Mesenchymal stem cell (in vitro differentiated cells and primary cell): ENCODE measurements around the gene TMEM117.

Experiments used
- DNase-seq: peaks from one replicate; pipeline ENCODE4 v3.0.0-alpha.2; 2013
- H2AFZ ChIP-seq: one replicate; pipeline ENCODE4 v1.6.1; 2013; ENCODE audit warnings: low read depth, mild to moderate bottlenecking, control low read depth, inconsistent platforms, low read length, moderate library complexity
- H2AK5ac ChIP-seq: 2 replicates; pipeline ENCODE4 v1.6.1; 2013; ENCODE audit warnings: low read length, moderate library complexity, mild to moderate bottlenecking, inconsistent platforms; ENCODE audit not compliant: severe bottlenecking
- H2BK120ac ChIP-seq: one replicate; pipeline ENCODE4 v1.6.1; 2013; ENCODE audit warnings: low read depth, mild to moderate bottlenecking, inconsistent platforms, low read length, moderate library complexity
- H2BK12ac ChIP-seq, 2 experiments: one replicate each; pipeline ENCODE4 v1.6.1; 2013; ENCODE audit warnings: inconsistent platforms in 2 of 2, low read length in 2 of 2, mild to moderate bottlenecking in 2 of 2, moderate library complexity in 2 of 2, control low read depth in 1 of 2
- H2BK15ac ChIP-seq: one replicate; pipeline ENCODE4 v1.6.1; 2013; ENCODE audit warnings: mild to moderate bottlenecking, low read depth, inconsistent platforms; ENCODE audit not compliant: poor library complexity, severe bottlenecking
- H2BK5ac ChIP-seq: 2 replicates; pipeline ENCODE4 v1.6.1; 2013; ENCODE audit warnings: low read depth, mild to moderate bottlenecking, low read length, control low read depth, inconsistent platforms; ENCODE audit not compliant: poor library complexity, severe bottlenecking
- H3K14ac ChIP-seq, 2 experiments: one replicate each; pipeline ENCODE4 v1.6.1; 2013; ENCODE audit warnings: inconsistent platforms in 2 of 2, low read length in 2 of 2, control low read depth in 1 of 2, mild to moderate bottlenecking in 1 of 2, moderate library complexity in 1 of 2
- H3K18ac ChIP-seq, 2 experiments: one replicate each; pipeline ENCODE4 v1.6.1; 2013; ENCODE audit warnings: inconsistent platforms in 2 of 2, low read length in 2 of 2, control low read depth in 1 of 2, low read depth in 1 of 2, mild to moderate bottlenecking in 1 of 2
- H3K23ac ChIP-seq, 2 experiments: one replicate each; pipeline ENCODE4 v1.6.1; 2013; ENCODE audit warnings: inconsistent platforms in 2 of 2, low read length in 2 of 2, mild to moderate bottlenecking in 2 of 2, moderate library complexity in 2 of 2, control low read depth in 1 of 2
- H3K27ac ChIP-seq: 2 replicates; pipeline ENCODE4 v1.5.1; 2013; ENCODE audit warnings: mild to moderate bottlenecking, moderate library complexity, low read length, control low read depth, inconsistent platforms; ENCODE audit not compliant: poor library complexity, severe bottlenecking
- H3K27me3 ChIP-seq, 2 experiments: 2 replicates each; pipeline versions ENCODE4 v1.6.1 to v1.7.0; 2013; ENCODE audit warnings: low read length in 2 of 2, mild to moderate bottlenecking in 2 of 2, moderate library complexity in 2 of 2, control low read depth in 1 of 2, inconsistent platforms in 1 of 2; ENCODE audit not compliant: control insufficient read depth in 1 of 2, insufficient read depth in 1 of 2
- H3K36me3 ChIP-seq, 2 experiments: 2 replicates each; pipeline versions ENCODE4 v1.6.1 to v1.7.0; 2013; ENCODE audit warnings: low read length in 2 of 2, control low read depth in 1 of 2, inconsistent platforms in 1 of 2, low read depth in 1 of 2, mild to moderate bottlenecking in 1 of 2; ENCODE audit not compliant: insufficient read depth in 2 of 2, control insufficient read depth in 1 of 2
- H3K4ac ChIP-seq, 2 experiments: one replicate each; pipeline ENCODE4 v1.6.1; 2013; ENCODE audit warnings: inconsistent platforms in 2 of 2, low read length in 2 of 2, mild to moderate bottlenecking in 2 of 2, moderate library complexity in 2 of 2, control low read depth in 1 of 2, low read depth in 1 of 2
- H3K4me1 ChIP-seq: 2 replicates; pipeline ENCODE4 v1.6.1; 2013; ENCODE audit warnings: low read depth, low read length, control low read depth; ENCODE audit not compliant: control insufficient read depth, insufficient read depth
- H3K4me2 ChIP-seq: 2 replicates; pipeline ENCODE4 v1.6.1; 2013; ENCODE audit warnings: low read length, mild to moderate bottlenecking, inconsistent platforms; ENCODE audit not compliant: poor library complexity, severe bottlenecking
- H3K4me3 ChIP-seq, 2 experiments: 2 replicates each; pipeline versions ENCODE4 v1.5.1 to v1.7.0; 2013; ENCODE audit warnings: low read length in 2 of 2, mild to moderate bottlenecking in 2 of 2, control low read depth in 1 of 2, low read depth in 1 of 2; ENCODE audit not compliant: insufficient read depth in 1 of 2
- H3K79me1 ChIP-seq: replicated peaks from 2 replicates; pipeline ENCODE4 v1.6.1; 2013; ENCODE audit warnings: mild to moderate bottlenecking, control low read depth, low read length, inconsistent platforms; ENCODE audit not compliant: poor library complexity, severe bottlenecking
- H3K9ac ChIP-seq: 2 replicates; pipeline ENCODE4 v1.7.0; 2013; ENCODE audit warnings: mild to moderate bottlenecking, low read length, moderate library complexity
- H3K9me3 ChIP-seq: 2 replicates; pipeline ENCODE4 v1.7.0; 2013; ENCODE audit warnings: mild to moderate bottlenecking, low read length; ENCODE audit not compliant: control insufficient read depth
- H4K8ac ChIP-seq: one replicate; pipeline ENCODE4 v1.6.1; 2013; ENCODE audit warnings: inconsistent platforms, mild to moderate bottlenecking, low read length, moderate library complexity
- H4K91ac ChIP-seq: one replicate; pipeline ENCODE4 v1.6.1; 2013; ENCODE audit warnings: mild to moderate bottlenecking, low read length, inconsistent platforms
- WGBS: methylation state at CpG from one replicate; pipeline ENCODE4 v1.1.7; 2013; ENCODE audit warnings: mixed read lengths; 5-methylcytosine and 5-hydroxymethylcytosine counted together

Gene TMEM117

DNA sequence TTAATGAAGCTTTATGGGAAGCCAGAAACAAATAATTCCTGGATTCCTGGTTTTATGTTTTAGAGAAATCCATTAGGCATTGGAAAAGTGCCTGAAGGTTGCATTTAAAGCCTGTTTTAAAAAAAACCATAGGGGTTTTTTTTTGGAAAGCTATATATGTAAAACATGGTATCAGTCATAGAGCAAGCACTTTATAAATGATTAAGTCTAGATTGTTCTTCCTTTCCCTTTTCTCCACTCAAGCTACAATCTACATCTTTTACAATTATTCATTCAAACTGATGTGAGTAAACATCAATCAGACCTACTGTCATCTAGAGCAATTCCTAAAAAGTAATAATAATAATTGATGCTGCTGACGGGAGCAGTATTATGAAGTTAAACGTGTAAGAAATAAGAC, 500.7 kb downstream of the TMEM117 start:
- Histone ChIP-seq H3K79me1 (no peaks in the 10 kb centered on the region), H3K4me2 (no peak overlapping the region), H3K9me3 (no peaks in the 10 kb centered on the region), H4K8ac (no peak overlapping the region), H3K27ac (no peak overlapping the region), H3K23ac (no peak overlapping the region), H3K4me3 (no peak overlapping the region), H2BK5ac (no peak overlapping the region), H3K4me1 (no peaks in the 10 kb centered on the region), H2BK12ac (no peak overlapping the region), H2AK5ac (no peak overlapping the region), H2BK15ac (no peak overlapping the region), H4K91ac (no peak overlapping the region), H3K27me3 (no peaks in the 10 kb centered on the region), H3K36me3 (no peaks in the 10 kb centered on the region), H3K4ac (no peak overlapping the region), H3K9ac (no peak overlapping the region), H3K14ac (no peak overlapping the region), H2BK120ac (no peak overlapping the region), H3K18ac (no peak overlapping the region), H2AFZ (no peak overlapping the region)
- 92% methylated on average over 2 of the region's 2 CpGs for WGBS
- no peak for DNase-seq

DNA sequence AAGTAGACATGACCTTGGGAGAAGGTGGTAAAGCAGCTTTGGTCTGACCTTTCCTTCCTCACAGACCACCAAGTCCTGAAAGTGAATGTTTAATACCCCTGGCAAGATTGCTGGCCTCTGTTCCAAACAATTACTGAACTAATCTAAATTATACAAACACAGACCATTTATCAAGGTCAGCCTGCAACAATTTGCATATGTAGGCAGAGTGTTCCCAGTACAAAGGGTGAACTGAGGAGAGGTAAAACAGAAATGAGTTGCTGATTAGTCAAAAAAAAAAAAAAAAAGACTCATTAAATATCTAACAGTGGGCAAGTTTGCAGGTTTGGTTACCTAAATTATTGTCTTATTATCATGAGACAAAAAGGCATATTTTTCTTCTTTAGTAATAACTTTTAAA, 506.5 kb downstream of the TMEM117 start:
- no peak overlapping the region for H3K4ac ChIP-seq
- no peaks in the 10 kb centered on the region for H3K79me1 ChIP-seq
- no peak overlapping the region for H3K4me2 ChIP-seq
- H2BK5ac ChIP-seq: no peak overlapping the region
- no peak overlapping the region for H3K23ac ChIP-seq
- H3K4me3 ChIP-seq: no peak overlapping the region
- H2BK15ac ChIP-seq: no peak overlapping the region
- no peak overlapping the region for H2AK5ac ChIP-seq
- H3K14ac ChIP-seq: no peak overlapping the region
- H2BK120ac ChIP-seq: no peak overlapping the region
- H3K36me3 ChIP-seq: no peaks in the 10 kb centered on the region
- no peak overlapping the region for H2BK12ac ChIP-seq
- DNase-seq: no peak
- H3K9ac ChIP-seq: no peak overlapping the region
- H3K9me3 ChIP-seq: no peaks in the 10 kb centered on the region
- no peaks in the 10 kb centered on the region for H3K4me1 ChIP-seq
- no peaks in the 10 kb centered on the region for H3K27me3 ChIP-seq
- no peak overlapping the region for H4K8ac ChIP-seq
- no peak overlapping the region for H3K27ac ChIP-seq
- H3K18ac ChIP-seq: no peak overlapping the region
- no peak overlapping the region for H2AFZ ChIP-seq
- no peak overlapping the region for H4K91ac ChIP-seq

DNA sequence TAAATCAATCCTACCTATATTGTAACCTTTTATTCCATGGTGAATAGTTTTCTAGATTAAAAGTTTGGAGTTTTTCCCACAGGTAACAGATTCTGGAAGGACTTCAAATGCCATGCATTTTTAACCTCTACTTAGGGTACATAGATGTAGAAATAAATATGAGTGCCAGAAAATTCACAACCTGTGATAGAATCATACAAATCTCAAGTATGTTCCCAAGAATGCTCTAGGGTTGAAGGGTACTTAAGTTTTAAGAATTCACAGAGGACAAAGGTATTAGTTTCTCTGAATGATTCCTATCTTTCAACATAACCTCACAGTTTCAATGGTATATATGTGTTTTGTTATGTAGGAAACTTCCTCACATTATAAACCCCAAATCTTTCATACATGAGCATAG, 511.3 kb downstream of the TMEM117 start:
- no peak overlapping the region for H3K23ac ChIP-seq
- no peak overlapping the region for H3K4me2 ChIP-seq
- H3K9ac ChIP-seq: no peak overlapping the region
- H2AFZ ChIP-seq: no peak overlapping the region
- no peaks in the 10 kb centered on the region for H3K79me1 ChIP-seq
- H3K27me3 ChIP-seq: no peaks in the 10 kb centered on the region
- no peak overlapping the region for H4K91ac ChIP-seq
- H2AK5ac ChIP-seq: no peak overlapping the region
- H3K4me1 ChIP-seq: no peaks in the 10 kb centered on the region
- H2BK12ac ChIP-seq: no peak overlapping the region
- no peak for DNase-seq
- no peaks in the 10 kb centered on the region for H3K9me3 ChIP-seq
- H2BK15ac ChIP-seq: no peak overlapping the region
- no peaks in the 10 kb centered on the region for H3K36me3 ChIP-seq
- H4K8ac ChIP-seq: no peak overlapping the region
- no peak overlapping the region for H3K14ac ChIP-seq
- no peak overlapping the region for H3K18ac ChIP-seq
- H2BK120ac ChIP-seq: no peak overlapping the region
- H2BK5ac ChIP-seq: no peak overlapping the region
- no peak overlapping the region for H3K4me3 ChIP-seq
- no peak overlapping the region for H3K27ac ChIP-seq
- H3K4ac ChIP-seq: no peak overlapping the region

DNA sequence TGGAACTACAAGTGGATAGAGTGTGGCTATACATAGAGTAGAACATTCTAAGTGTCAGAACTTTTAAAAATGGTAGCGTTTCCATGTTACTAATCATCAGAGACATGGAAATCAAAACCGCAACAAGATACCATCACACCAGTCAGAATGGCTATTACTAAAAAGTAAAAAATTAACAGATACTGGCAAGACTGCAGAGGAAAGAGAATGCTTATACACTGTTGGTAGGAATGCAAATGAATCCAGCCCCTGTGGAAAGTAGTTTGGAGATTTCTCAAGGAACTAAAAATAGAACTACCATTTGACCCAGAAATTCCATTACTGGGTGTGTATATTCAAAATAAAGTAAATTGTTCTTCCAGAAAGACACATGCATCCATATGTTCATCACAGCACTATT, 521.6 kb downstream of the TMEM117 start:
- Histone ChIP-seq H3K27me3 (no peaks in the 10 kb centered on the region), H3K4me2 (no peak overlapping the region), H2AFZ (no peak overlapping the region), H3K4me3 (no peak overlapping the region), H3K23ac (no peak overlapping the region), H2AK5ac (no peak overlapping the region), H2BK120ac (no peak overlapping the region), H3K36me3 (no peaks in the 10 kb centered on the region), H3K27ac (no peak overlapping the region), H4K8ac (no peak overlapping the region), H2BK15ac (no peak overlapping the region), H4K91ac (no peak overlapping the region), H3K79me1 (no peaks in the 10 kb centered on the region), H3K9me3 (no peaks in the 10 kb centered on the region), H2BK12ac (no peak overlapping the region), H2BK5ac (no peak overlapping the region), H3K14ac (no peak overlapping the region), H3K18ac (no peak overlapping the region), H3K4me1 (no peaks in the 10 kb centered on the region), H3K4ac (no peak overlapping the region), H3K9ac (no peak overlapping the region)
- no CpG with 5 or more reads among the region's 2 CpGs for WGBS
- no peak for DNase-seq
